ENCODE measurements around the gene CAMTA1.

The CAMTA1 gene

GRCh38 chr1:7192453-7192852, 407.2 kb downstream of the CAMTA1 start:
- no peak for TF ChIP-seq CTCF (IDR thresholded peaks at IDR 0.05; ENCODE audit: borderline replicate concordance, insufficient read depth, low read depth, low read length)
- H3K4me3 ChIP-seq (ENCODE audit: low read depth, low read length), result no peak overlapping the region

- H3K4me3 ChIP-seq (ENCODE audit: low read depth, low read length), result no peak overlapping the region
- TF ChIP-seq CTCF (IDR thresholded peaks at IDR 0.05; ENCODE audit: borderline replicate concordance, insufficient read depth, low read depth, low read length), result no peak
These were observed 411.0 kb downstream of the CAMTA1 start for GRCh38 chr1:7196036-7196911.

- TF ChIP-seq CTCF (IDR thresholded peaks at IDR 0.05; ENCODE audit: borderline replicate concordance, insufficient read depth, low read depth, low read length), result no peak
- H3K4me3 ChIP-seq (ENCODE audit: low read depth, low read length), result no peak overlapping the region
These were observed 413.4 kb downstream of the CAMTA1 start for GRCh38 chr1:7198664-7199063.

- no peak for TF ChIP-seq CTCF (IDR thresholded peaks at IDR 0.05; ENCODE audit: borderline replicate concordance, insufficient read depth, low read depth, low read length)
- no peak overlapping the region for H3K4me3 ChIP-seq (ENCODE audit: low read depth, low read length)
These were observed 414.0 kb downstream of the CAMTA1 start for GRCh38 chr1:7199077-7199779.

- H3K4me3 ChIP-seq (ENCODE audit: low read depth, low read length), result no peak overlapping the region
- peak; percentile 76 for TF ChIP-seq CTCF (IDR thresholded peaks at IDR 0.05; ENCODE audit: borderline replicate concordance, insufficient read depth, low read depth, low read length)
These were observed 422.8 kb downstream of the CAMTA1 start for GRCh38 chr1:7207875-7208646.

GRCh38 chr1:7208647-7209180, 423.5 kb downstream of the CAMTA1 start:
- no peak for TF ChIP-seq CTCF (IDR thresholded peaks at IDR 0.05; ENCODE audit: borderline replicate concordance, insufficient read depth, low read depth, low read length)

More at GRCh38 chr1:7208647-7209180, 423.5 kb downstream of the CAMTA1 start:
- H3K4me3 ChIP-seq (ENCODE audit: low read depth, low read length), result no peak overlapping the region
